Measurements from ENCODE around the gene BRAF. TPM values are rescaled to one million over a fixed set of nuclear protein-coding genes. Genes with fewer than 3 reads are reported as not detected.
A peak's percentile ranks its signal among the peaks of the same experiment; 100 is the strongest.
"Not testable (repeated sequence)": the region's sequence is repeated elsewhere in the genome, so short reads cannot be mapped to it uniquely, and the experiment has no call there.

The BRAF gene
- total RNA-seq, 2 donors from 2014 or later = 19.8 to 24.7 TPM

- peak; percentile 85 for DNase-seq
- no peaks in the 10 kb centered on the region for H3K36me3 ChIP-seq
- no peaks in the 10 kb centered on the region for H3K9me3 ChIP-seq
- peak within 1 kb of the TSS; percentile 46 for H3K4me3 ChIP-seq
- peak within 1 kb of the TSS; percentile 57 to 93 for H3K9ac ChIP-seq (ENCODE audit: low read depth in 2 of 2, low read length in 2 of 2)
- peaks cover 7% of the 10 kb centered on the region for H3K4me1 ChIP-seq
- H3K27ac ChIP-seq = peak within 1 kb of the TSS; percentile 69
- intact Hi-C loops (cut with DNase I) = no loop called here
- no peaks in the 10 kb centered on the region for H3K27me3 ChIP-seq
- TF ChIP-seq CTCF (IDR thresholded peaks at IDR 0.05) = no peak
These were observed 227.9 kb downstream of the BRAF start, which contains the start of gene NDUFB2 for GRCh38 chr7:140696680-140697446. Gene NDUFB2, plus strand, starts transcription at chr7:140696708. Its CDS starts 37 bp downstream, at chr7:140696745.

DNA sequence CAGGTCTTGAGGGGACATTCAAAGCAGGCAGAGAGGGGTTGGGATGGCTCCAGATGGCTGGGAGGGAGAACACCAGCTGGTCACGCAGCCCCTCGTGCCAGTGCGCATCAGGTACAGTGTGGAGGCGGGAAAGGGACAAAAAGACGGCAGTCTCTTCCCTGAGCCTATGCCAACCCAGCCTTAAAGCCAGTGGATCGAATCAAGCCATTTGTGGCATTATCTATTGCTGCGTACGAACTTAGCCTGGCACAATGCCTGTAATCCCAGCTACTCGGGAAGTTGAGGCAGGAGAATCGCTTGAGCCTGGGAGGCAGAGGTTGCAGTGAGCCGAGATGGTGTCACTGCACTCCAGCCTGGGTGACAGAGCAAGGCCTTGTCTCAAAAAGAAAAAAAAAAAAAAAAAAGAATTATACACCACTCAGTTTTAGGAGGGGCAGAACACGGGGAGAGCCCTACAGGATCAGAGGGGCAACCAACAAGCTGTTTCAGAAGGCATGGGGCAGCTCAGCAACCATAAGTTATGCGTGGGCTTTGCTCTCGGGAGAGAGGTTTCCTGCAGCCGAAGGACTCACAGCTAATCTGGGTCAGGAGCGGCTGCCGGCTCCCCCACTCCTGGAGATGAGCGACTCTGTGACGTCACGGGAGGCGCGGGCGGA, 228.6 kb downstream of the BRAF start:
- H3K4me3 ChIP-seq = peak overlapping the region; percentile 46
- H3K9ac ChIP-seq (ENCODE audit: low read depth in 2 of 2, low read length in 2 of 2) = peak overlapping the region; percentile 57 to 93
- DNase-seq = peak; percentile 97
- no peaks in the 10 kb centered on the region for H3K9me3 ChIP-seq
- TF ChIP-seq CTCF (IDR thresholded peaks at IDR 0.05) = no peak
- intact Hi-C loops (cut with DNase I) = no loop called here
- no peaks in the 10 kb centered on the region for H3K27me3 ChIP-seq
- H3K36me3 ChIP-seq = no peaks in the 10 kb centered on the region
- H3K27ac ChIP-seq = peak overlapping the region; percentile 69
- peaks cover 7% of the 10 kb centered on the region for H3K4me1 ChIP-seq

GRCh38 chr7:140695381-140695780, 229.3 kb downstream of the BRAF start:
- intact Hi-C loops (cut with DNase I) = no loop called here
- Histone ChIP-seq H3K4me3 (no peak overlapping the region), H3K4me1 (peaks cover 7% of the 10 kb centered on the region), H3K9ac (ENCODE audit: low read depth in 2 of 2, low read length in 2 of 2) (no peak overlapping the region), H3K27me3 (no peaks in the 10 kb centered on the region), H3K9me3 (no peaks in the 10 kb centered on the region), H3K27ac (no peak overlapping the region), H3K36me3 (no peaks in the 10 kb centered on the region)
- DNase-seq = no peak
- TF ChIP-seq CTCF (IDR thresholded peaks at IDR 0.05) = no peak

- no peak for TF ChIP-seq CTCF (IDR thresholded peaks at IDR 0.05)
- Histone ChIP-seq H3K27ac (no peak overlapping the region), H3K4me1 (peaks cover 7% of the 10 kb centered on the region), H3K36me3 (no peaks in the 10 kb centered on the region), H3K4me3 (no peak overlapping the region), H3K9ac (ENCODE audit: low read depth in 2 of 2, low read length in 2 of 2) (no peak overlapping the region), H3K9me3 (no peaks in the 10 kb centered on the region), H3K27me3 (no peaks in the 10 kb centered on the region)
- intact Hi-C loops (cut with DNase I) = no loop called here
- no peak for DNase-seq
These were observed 230.1 kb downstream of the BRAF start for GRCh38 chr7:140694592-140694991.

- H3K9me3 ChIP-seq; H3K36me3 ChIP-seq; H3K9ac ChIP-seq (ENCODE audit: low read depth in 2 of 2, low read length in 2 of 2); intact Hi-C loops (cut with DNase I); H3K27me3 ChIP-seq; H3K27ac ChIP-seq; H3K4me3 ChIP-seq; H3K4me1 ChIP-seq; DNase-seq: not testable (repeated sequence)
These were observed 230.9 kb downstream of the BRAF start for GRCh38 chr7:140693849-140694248.
